NCI-H128 (cell line): ENCODE data around the gene RAB40A.
"Not testable (repeated sequence)": the region's sequence is repeated elsewhere in the genome, so short reads cannot be mapped to it uniquely, and the experiment has no call there.

ENCODE experiments used
- DNase-seq: peaks from one replicate; lab custom pipeline; 2025; ENCODE audit not compliant: unreplicated experiment; lab: John Stamatoyannopoulos, UW

The RAB40A gene

DNA sequence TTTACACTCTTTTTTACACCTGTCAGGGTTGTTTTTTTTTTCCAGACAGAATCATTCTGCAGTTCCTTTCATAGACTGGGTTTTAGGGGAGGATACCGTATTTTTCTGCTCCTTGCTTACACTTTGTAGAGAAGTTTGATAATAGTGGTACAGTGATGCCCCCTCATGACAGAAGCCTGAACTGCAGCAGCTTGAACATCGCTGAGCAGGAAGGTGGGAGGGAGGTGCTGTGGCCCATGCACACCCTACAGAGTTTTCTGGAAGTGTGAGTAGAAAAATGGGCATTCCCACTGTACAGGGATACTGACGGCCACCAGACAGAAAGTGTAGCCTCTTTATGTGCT is 54.5 kb downstream of the RAB40A start:
- peak; percentile 53 for DNase-seq

DNA sequence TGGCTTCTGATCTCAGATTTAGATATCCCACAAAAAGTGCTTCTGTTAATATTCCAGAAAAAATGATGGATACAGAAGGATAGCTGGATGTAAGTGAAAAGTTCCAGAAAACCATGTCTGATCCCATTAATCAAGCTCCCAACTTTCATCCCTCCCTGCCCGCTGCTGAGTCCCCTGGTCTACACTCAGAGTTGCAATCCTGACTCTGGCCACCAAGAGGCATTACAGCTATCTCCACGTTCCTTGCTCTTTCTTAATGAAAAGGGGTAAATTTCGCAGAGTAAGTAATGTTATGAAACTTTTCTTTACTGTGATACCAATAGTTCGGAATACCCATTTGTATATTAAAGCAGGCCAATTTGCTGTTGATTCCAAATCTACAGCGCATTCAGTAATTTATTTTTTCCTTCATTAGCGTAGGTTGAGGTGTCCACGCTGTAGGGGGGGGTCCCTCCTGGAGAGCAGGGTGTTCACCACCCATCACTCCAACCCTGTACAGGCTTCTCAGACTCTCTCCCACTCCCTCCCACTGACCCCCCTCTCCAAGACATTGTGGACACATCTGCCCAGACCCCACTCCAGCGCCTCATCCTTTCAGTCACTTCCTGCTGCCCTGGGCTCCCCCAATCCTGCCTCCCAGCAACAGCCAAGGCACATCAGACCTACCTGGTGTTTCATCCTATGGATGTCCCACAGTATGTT is 55.1 kb downstream of the RAB40A start:
- no peak for DNase-seq

DNA sequence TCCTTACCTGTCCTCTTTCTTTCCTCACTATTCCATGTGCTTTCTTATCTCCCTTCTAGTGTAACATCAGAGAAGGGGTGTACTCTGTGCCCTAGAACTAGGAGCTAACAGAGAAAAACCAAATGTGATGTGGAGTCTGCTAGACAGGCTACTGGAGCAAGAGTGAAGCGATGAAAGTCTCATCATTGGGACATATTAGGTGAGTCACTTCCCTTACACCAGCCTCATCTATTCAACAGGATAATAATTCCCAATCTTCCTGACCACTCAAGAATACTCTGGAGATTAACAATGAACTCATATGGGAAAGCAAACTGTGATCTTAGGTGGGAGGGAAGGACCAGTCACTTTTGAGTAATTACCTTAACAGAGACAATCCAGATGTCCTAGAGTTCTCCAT is 58.1 kb downstream of the RAB40A start:
- no peak for DNase-seq

DNA sequence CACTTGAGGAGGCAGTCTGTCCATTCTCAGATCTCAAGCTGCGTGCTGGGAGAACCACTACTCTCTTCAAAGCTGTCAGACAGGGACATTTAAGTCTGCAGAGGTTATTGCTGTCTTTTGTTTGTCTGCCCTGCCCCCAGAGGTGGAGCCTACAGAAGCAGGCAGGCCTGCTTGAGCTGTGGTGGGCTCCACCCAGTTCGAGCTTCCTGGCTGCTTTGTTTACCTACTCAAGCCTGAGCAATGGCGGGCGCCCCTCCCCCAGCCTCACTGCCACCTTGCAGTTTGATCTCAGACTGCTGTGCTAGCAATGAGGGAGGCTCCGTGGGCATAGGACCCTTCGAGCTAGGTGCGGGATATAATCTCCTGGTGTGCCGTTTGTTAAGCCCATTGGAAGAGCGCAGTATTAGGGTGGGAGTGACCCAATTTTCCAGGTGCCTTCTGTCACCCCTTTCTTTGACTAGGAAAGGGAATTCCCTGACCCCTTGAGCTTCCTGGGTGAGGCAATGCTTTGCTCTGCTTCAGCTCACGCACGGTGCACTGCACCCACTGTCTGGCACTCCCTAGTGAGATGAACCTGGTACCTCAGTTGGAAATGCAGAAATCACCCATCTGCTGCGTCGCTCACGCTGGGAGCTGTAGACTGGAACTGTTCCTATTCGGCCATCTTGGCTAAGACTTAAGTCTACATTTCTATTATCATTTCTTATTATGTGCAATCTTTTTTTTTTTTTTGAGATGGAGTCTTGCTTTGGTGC is 59.1 kb downstream of the RAB40A start:
- not testable (repeated sequence) for DNase-seq

DNA sequence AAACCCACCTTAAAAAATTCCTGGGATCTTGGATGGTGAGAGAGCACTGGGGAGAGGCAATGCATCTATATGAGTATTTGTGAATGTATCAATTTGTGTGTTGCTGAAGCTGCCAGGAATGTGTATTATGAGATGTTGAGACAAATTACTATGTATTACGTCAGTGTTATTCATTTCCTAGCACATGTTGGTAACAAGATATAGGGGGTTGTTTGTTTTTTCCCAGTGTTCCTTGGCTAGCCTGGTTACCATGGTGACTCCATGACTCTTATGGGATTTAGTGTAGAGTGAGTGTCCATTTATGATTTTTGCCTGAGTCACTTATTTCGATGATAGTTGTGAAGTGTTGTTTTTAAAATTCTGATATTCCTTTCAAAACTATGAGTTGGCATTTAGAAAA is 65.6 kb downstream of the RAB40A start:
- no peak for DNase-seq
